Vagina (tissue), 2 donors: Measurements from ENCODE around the gene LMNTD2. TPM values are rescaled to one million over a fixed set of nuclear protein-coding genes. Genes with fewer than 3 reads are reported as not detected.

Experiments
- DNase-seq, 2 donors: peaks; one replicate each; pipeline ENCODE4 v3.0.0-alpha.2; 2017; ENCODE audit errors: extremely low spot score in 2 of 2
- H3K27ac ChIP-seq: fragments of 200-600 bp; sonication (generic); one replicate; pipeline ENCODE4 v1.5.1; 2019
- H3K27me3 ChIP-seq: fragments of 200-600 bp; sonication (generic); one replicate; pipeline ENCODE4 v1.5.1; 2019
- H3K36me3 ChIP-seq, 2 donors: fragments of 200-600 bp; sonication (generic); one replicate each; pipeline ENCODE4 v1.5.1; 2017 to 2019
- H3K4me1 ChIP-seq: fragments of 200-600 bp; sonication (generic); one replicate; pipeline ENCODE4 v1.5.1; 2019
- H3K4me3 ChIP-seq, 2 donors: fragments of 200-600 bp; sonication (generic); 1 replicate in 1 of 2; 2 replicates in 1 of 2; pipeline ENCODE4 v1.5.1; 2016 to 2019
- H3K9me3 ChIP-seq: fragments of 200-600 bp; sonication (generic); one replicate; pipeline ENCODE4 v1.5.1; 2019
- POLR2A ChIP-seq, 2 donors: fragments of 450-650 bp; IDR thresholded peaks; one replicate each; pipeline ENCODE4 v1.6.1; 2017; ENCODE audit warnings: antibody characterized with exemption in 2 of 2, mild to moderate bottlenecking in 2 of 2, moderate library complexity in 2 of 2
- POLR2AphosphoS5 ChIP-seq, 2 donors: sonication (generic); formaldehyde crosslinking; IDR thresholded peaks; one replicate each; pipeline ENCODE4 v1.9.0; 2017; ENCODE audit warnings: antibody characterized with exemption in 2 of 2, mild to moderate bottlenecking in 2 of 2, low read depth in 1 of 2; ENCODE audit not compliant: insufficient read depth in 1 of 2
- intact Hi-C: fragments of 100-400 bp; cut with DNase I; formaldehyde crosslinking; loops from one replicate; pipeline ENCODE4 v1.15.1; 2023
- total RNA-seq: library from RNA; depleted of rRNA; stranded (reverse); fragments of >200 nt; gene quantifications from one replicate; pipeline ENCODE4 v1.2.3, GENCODE V29; 2016
- TF ChIP-seq, protein P1 (sequence below), 3 experiments: fragments of 450-650 bp in 2 of 3; fragments of 200-600 bp in 1 of 3; sonication (generic) in 1 of 3; IDR thresholded peaks; one replicate each; pipeline ENCODE4 v1.5.1; 2017 to 2019; ENCODE audit warnings: antibody characterized with exemption in 3 of 3, mild to moderate bottlenecking in 2 of 3, moderate library complexity in 2 of 3

Gene LMNTD2, protein sequence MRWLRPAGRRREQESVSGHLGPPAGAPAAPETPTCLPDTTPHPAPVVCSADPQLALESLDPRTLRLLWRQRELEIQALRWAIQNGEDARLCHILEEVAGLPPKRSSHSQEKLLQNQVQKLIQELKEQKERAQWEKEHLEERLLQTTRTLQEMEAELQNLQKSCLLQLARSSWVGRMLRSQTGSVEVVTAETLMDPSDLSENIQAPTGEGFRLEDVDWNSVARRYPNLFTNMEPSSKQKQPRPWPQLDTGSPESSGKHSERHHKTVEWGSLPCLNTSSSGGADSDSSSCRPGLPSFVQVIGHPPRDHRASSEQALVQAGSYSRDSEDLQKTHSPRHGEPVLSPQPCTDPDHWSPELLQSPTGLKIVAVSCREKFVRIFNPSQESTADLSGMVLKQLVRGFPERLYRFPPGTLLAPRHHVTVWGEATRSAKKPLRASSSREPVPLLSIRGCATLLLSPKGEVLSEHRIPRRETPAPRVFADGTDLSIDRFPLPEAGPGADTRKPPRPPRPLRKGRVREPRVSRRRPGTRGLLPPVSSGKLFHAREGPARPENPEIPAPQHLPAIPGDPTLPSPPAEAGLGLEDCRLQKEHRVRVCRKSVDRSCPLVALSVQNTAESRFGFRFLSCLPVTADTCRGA
- total RNA-seq, result 1.7 TPM

DNA sequence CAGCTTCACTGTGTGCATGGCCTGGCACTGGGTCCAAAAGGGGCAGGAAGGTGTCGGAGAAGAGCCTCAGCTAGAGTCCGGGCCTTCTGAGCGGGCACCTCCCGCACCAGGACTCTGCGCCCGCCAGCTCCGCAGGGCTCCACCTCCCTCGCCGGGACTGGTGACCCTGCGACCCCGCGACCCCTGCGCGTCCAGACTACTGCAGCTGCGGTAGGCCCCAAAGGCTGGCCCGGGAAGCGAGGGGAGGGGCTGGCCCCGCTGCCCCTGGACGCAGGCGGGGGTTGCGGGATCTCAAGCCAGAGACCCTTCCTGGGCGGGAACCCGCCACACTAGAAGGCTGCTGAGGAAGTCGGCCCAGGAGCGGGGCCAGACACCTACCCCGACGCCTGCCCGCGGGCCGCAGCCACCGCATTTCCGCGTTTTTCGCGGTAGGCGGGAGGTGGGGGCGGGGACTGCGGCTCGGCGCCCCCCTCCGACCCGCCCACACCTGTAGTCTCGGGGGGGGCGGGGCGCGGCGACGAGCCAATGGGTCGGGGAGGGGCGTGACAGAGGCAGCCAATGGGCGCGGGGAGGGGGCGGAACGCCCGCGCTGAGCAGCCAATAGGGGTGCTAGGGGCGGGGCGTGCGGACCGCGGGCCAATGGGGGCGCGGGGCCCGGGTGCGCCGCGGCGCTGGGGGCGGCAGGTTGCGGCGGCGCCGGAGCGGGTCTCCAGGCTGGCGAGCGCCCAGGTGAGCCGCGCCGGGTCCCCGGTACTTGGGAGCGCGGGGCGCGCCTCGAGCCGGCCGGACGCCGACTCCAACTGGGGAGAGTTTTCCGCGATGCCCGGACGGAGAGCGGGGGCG is at the start of gene LMNTD2, which contains the start of gene RASSF7:
LMNTD2 (minus strand) TSS at position 434 of the 843 bp plus-strand sequence; CDS start at position 412, 22 bp downstream.
RASSF7 (plus strand) TSS at position 666 of the 843 bp plus-strand sequence. CDS start 799 bp downstream, outside the sequence.
- Histone ChIP-seq H3K27me3 (peaks cover under 1% of the 10 kb centered on the region), H3K36me3 (no peaks in the 10 kb centered on the region), H3K27ac (peak within 1 kb of the TSS; percentile 47), H3K4me1 (peaks cover 25% of the 10 kb centered on the region), H3K9me3 (no peaks in the 10 kb centered on the region), H3K4me3 (peak within 1 kb of the TSS; percentile 61 to 90)
- DNase-seq, result no peak
- intact Hi-C loops, result no loop called here
- TF ChIP-seq, protein P1, sequence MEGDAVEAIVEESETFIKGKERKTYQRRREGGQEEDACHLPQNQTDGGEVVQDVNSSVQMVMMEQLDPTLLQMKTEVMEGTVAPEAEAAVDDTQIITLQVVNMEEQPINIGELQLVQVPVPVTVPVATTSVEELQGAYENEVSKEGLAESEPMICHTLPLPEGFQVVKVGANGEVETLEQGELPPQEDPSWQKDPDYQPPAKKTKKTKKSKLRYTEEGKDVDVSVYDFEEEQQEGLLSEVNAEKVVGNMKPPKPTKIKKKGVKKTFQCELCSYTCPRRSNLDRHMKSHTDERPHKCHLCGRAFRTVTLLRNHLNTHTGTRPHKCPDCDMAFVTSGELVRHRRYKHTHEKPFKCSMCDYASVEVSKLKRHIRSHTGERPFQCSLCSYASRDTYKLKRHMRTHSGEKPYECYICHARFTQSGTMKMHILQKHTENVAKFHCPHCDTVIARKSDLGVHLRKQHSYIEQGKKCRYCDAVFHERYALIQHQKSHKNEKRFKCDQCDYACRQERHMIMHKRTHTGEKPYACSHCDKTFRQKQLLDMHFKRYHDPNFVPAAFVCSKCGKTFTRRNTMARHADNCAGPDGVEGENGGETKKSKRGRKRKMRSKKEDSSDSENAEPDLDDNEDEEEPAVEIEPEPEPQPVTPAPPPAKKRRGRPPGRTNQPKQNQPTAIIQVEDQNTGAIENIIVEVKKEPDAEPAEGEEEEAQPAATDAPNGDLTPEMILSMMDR (IDR thresholded peaks at IDR 0.05), result no peak
- TF ChIP-seq POLR2AphosphoS5 (IDR thresholded peaks at IDR 0.05; ENCODE audit: insufficient read depth in 1 of 2, low read depth in 1 of 2) (peak in 1 of 2 donors; percentile 70), POLR2A (IDR thresholded peaks at IDR 0.05) (no peak)

DNA sequence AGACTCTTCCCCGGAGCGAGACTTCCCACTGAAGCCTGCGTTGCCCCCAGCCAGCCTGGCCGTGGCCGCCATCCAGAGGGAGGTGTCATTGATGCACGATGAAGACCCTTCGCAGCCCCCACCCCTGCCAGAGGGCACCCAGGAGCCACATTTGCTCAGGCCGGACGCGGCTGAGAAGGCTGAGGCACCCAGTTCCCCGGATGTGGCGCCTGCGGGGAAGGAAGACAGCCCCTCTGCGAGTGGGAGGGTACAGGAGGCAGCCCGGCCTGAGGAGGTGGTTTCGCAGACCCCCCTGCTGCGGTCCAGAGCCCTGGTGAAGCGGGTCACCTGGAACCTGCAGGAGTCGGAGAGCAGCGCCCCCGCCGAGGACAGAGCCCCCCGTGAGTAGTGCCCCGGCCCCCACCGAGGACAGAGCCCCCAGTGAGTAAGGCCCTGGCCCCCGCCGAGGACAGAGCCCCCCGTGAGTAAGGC is 48.8 kb upstream of the LMNTD2 start:
- DNase-seq, result no peak

DNA sequence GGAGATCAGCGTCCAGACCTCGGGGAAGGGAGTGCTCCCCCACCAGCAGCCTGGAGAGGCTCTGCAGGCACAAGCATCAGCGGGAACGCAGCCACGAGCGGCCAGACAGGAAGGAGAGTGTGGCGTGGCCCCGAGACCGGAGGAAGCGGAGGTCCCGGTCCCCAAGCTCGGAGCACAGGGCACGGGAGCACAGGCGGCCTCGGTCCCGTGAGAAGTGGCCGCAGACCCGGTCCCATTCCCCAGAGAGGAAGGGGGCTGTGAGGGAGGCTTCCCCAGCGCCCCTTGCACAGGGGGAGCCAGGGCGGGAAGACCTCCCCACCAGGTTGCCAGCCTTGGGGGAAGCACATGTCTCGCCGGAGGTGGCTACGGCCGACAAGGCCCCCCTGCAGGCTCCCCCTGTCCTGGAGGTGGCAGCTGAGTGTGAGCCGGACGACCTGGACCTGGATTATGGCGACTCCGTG is 48.3 kb upstream of the LMNTD2 start:
- intact Hi-C loops, result no loop called here
- H3K27me3 ChIP-seq, result no peaks in the 10 kb centered on the region
- peaks cover 11% of the 10 kb centered on the region for H3K4me1 ChIP-seq
- TF ChIP-seq POLR2A (IDR thresholded peaks at IDR 0.05) (no peak), POLR2AphosphoS5 (IDR thresholded peaks at IDR 0.05; ENCODE audit: insufficient read depth in 1 of 2, low read depth in 1 of 2) (no peak)
- TF ChIP-seq, protein P1 (IDR thresholded peaks at IDR 0.05), result no peak
- peaks cover 0 to 92% of the 10 kb centered on the region in 2 donors for H3K36me3 ChIP-seq
- no peak for DNase-seq
- no peaks in the 10 kb centered on the region for H3K9me3 ChIP-seq
- no peak overlapping the region for H3K27ac ChIP-seq
- H3K4me3 ChIP-seq, result no peak overlapping the region

More for the DNA sequence above, 48.8 kb upstream of the LMNTD2 start:
- TF ChIP-seq POLR2A (IDR thresholded peaks at IDR 0.05) (no peak), POLR2AphosphoS5 (IDR thresholded peaks at IDR 0.05; ENCODE audit: insufficient read depth in 1 of 2, low read depth in 1 of 2) (no peak)
- TF ChIP-seq, protein P1 (IDR thresholded peaks at IDR 0.05), result no peak
- no peak overlapping the region for H3K27ac ChIP-seq
- H3K9me3 ChIP-seq, result no peaks in the 10 kb centered on the region
- no peaks in the 10 kb centered on the region for H3K27me3 ChIP-seq
- intact Hi-C loops, result no loop called here
- no peak overlapping the region for H3K4me3 ChIP-seq
- H3K36me3 ChIP-seq, result peaks cover 0 to 87% of the 10 kb centered on the region in 2 donors
- H3K4me1 ChIP-seq, result peaks cover 17% of the 10 kb centered on the region

DNA sequence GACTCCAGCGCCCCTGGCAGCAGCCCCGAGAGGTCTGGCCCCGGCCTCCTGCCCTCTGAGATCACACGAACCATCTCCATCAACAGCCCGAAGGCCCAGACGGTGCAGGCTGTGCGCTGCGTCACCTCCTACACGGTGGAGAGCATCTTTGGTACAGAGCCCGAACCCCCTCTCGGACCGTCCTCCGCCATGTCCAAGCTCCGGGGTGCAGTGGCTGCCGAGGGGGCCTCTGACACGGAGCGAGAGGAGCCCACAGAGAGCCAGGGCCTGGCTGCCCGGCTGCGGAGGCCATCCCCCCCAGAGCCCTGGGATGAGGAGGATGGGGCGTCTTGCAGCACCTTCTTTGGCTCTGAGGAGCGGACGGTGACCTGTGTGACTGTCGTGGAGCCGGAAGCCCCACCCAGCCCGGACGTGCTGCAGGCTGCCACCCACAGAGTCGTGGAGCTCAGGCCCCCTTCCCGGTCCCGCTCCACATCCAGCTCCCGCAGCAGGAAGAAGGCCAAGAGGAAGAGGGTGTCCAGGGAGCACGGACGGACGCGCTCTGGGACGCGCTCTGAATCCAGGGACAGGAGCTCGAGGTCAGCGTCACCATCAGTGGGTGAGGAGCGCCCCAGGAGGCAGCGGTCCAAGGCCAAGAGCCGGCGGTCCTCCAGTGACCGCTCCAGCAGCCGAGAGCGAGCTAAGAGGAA is 47.6 kb upstream of the LMNTD2 start:
- H3K27me3 ChIP-seq, result no peaks in the 10 kb centered on the region
- H3K36me3 ChIP-seq, result peaks cover 0 to 96% of the 10 kb centered on the region in 2 donors
- DNase-seq, result no peak
- peak in 1 of 2 donors; percentile 6 for TF ChIP-seq POLR2AphosphoS5 (IDR thresholded peaks at IDR 0.05; ENCODE audit: insufficient read depth in 1 of 2, low read depth in 1 of 2)
- TF ChIP-seq, protein P1 (IDR thresholded peaks at IDR 0.05), result no peak
- no peak overlapping the region for H3K27ac ChIP-seq
- H3K4me3 ChIP-seq, result no peak overlapping the region
- H3K9me3 ChIP-seq, result no peaks in the 10 kb centered on the region
- intact Hi-C loops, result no loop called here
- H3K4me1 ChIP-seq, result peaks cover 4% of the 10 kb centered on the region
